ENCODE measurements around the gene AIPL1. TPM values are rescaled to one million over a fixed set of nuclear protein-coding genes. Genes with fewer than 3 reads are reported as not detected.

The AIPL1 gene
- total RNA-seq, 1 experiment from 2014 or later, result not detected

GRCh38 chr17:6464446-6465041, 29.6 kb upstream of the AIPL1 start:
- TF ChIP-seq ZBTB33 (IDR thresholded peaks at IDR 0.05; ENCODE audit: extremely low read depth, insufficient replicate concordance, low read length) (no peak), TCF7L2 (IDR thresholded peaks at IDR 0.05; ENCODE audit: borderline replicate concordance, extremely low read depth, insufficient read depth, insufficient read length) (no peak), REST (IDR thresholded peaks at IDR 0.05; ENCODE audit: low read depth) (no peak), ZFX (IDR thresholded peaks at IDR 0.05) (no peak), CEBPB (IDR thresholded peaks at IDR 0.05; ENCODE audit: low read depth) (no peak), ATF3 (IDR thresholded peaks at IDR 0.05) (no peak)
- H3K27ac ChIP-seq (ENCODE audit: low read depth, low read length), result no peak overlapping the region
- ChIA-PET RAD21 (ENCODE audit: low non-redundant PET in 1 of 2, low total read pairs in 2 of 2, uncharacterized antibody in 2 of 2, unreplicated experiment in 2 of 2) (no interaction called here), POLR2A (no interaction called here), CTCF (no interaction called here)
- H3K4me2 ChIP-seq (ENCODE audit: low read length), result no peak overlapping the region
- H4K20me1 ChIP-seq (ENCODE audit: insufficient read depth), result no peaks in the 10 kb centered on the region
- no peaks in the 10 kb centered on the region for H3K36me3 ChIP-seq (ENCODE audit: control insufficient read depth in 1 of 2, insufficient read depth in 2 of 2, low read length in 2 of 2)
- H3K4me1 ChIP-seq (ENCODE audit: control insufficient read depth in 1 of 2, insufficient read depth in 2 of 2, low read length in 2 of 2), result no peaks in the 10 kb centered on the region
- H3K4me3 ChIP-seq (replicated peaks in 1 of 2; ENCODE audit: low read depth in 1 of 2, low read length in 2 of 2), result no peak overlapping the region
- H3K27me3 ChIP-seq (ENCODE audit: insufficient read depth, low read length), result no peaks in the 10 kb centered on the region
- no TSS peak for BruUV-seq (replicated peaks)
- H3K9me2 ChIP-seq (ENCODE audit: insufficient read depth), result no peaks in the 10 kb centered on the region
- ATAC-seq (no peak), DNase-seq (ENCODE audit: low read depth, low spot score) (no peak)
- no peak overlapping the region for H3K9ac ChIP-seq (ENCODE audit: low read length)
- no peaks in the 10 kb centered on the region for H3K79me2 ChIP-seq (ENCODE audit: insufficient read depth, low read length)
- intact Hi-C loops (cut with micrococcal nuclease), result no loop called here
- H2AFZ ChIP-seq (ENCODE audit: low read depth, low read length, poor library complexity, severe bottlenecking), result no peak overlapping the region
- peaks cover 0 to 10% of the 10 kb centered on the region in 2 experiments; a peak in 1 of 4 replicates for H3K9me3 ChIP-seq (ENCODE audit: control insufficient read depth in 1 of 2, insufficient read depth in 1 of 2, low read depth in 1 of 2, low read length in 2 of 2)
